Kidney (tissue), 14 donors: ENCODE measurements around the gene SUPT16H. TPM values are rescaled to one million over a fixed set of nuclear protein-coding genes. Genes with fewer than 3 reads are reported as not detected.

Source experiments
- DNase-seq, 5 donors: peaks; one replicate each; pipeline ENCODE4 v3.0.0-alpha.2; 2013 to 2020
- FAIRE-seq: peaks from 2 replicates; lab custom pipeline; 2012; peaks lifted over from hg19 to GRCh38; lab: Jason Lieb, UNC
- H3K27ac ChIP-seq, 2 donors: one replicate each; pipeline ENCODE4 v1.7.0; 2013; ENCODE audit warnings: low read depth in 2 of 2, low read length in 2 of 2, inconsistent platforms in 1 of 2
- H3K27me3 ChIP-seq: one replicate; pipeline ENCODE4 v1.7.1; 2013; ENCODE audit warnings: low read length, inconsistent platforms; ENCODE audit not compliant: control insufficient read depth, insufficient read depth
- H3K36me3 ChIP-seq, 3 donors: one replicate each; pipeline versions ENCODE4 v1.7.0 to v1.7.1; 2013; ENCODE audit warnings: low read length in 3 of 3, control low read depth in 1 of 3, inconsistent platforms in 1 of 3; ENCODE audit not compliant: insufficient read depth in 3 of 3, control insufficient read depth in 2 of 3
- H3K4me1 ChIP-seq, 3 donors: one replicate each; pipeline versions ENCODE4 v1.7.0 to v1.7.1; 2013; ENCODE audit warnings: low read length in 3 of 3, inconsistent platforms in 1 of 3, low read depth in 1 of 3; ENCODE audit not compliant: control insufficient read depth in 2 of 3, insufficient read depth in 2 of 3
- H3K4me3 ChIP-seq, 3 donors: one replicate each; pipeline versions ENCODE4 v1.7.0 to v1.8.1; 2013; ENCODE audit warnings: low read length in 3 of 3, control low read depth in 1 of 3, inconsistent platforms in 1 of 3
- H3K9ac ChIP-seq, 3 donors: one replicate each; pipeline versions ENCODE4 v1.7.0 to v1.7.1; 2013; ENCODE audit warnings: low read length in 3 of 3, control low read depth in 1 of 3, inconsistent platforms in 1 of 3
- H3K9me3 ChIP-seq, 3 donors: one replicate each; pipeline versions ENCODE4 v1.7.0 to v1.7.1; 2013; ENCODE audit warnings: low read length in 3 of 3, control low read depth in 1 of 3, inconsistent platforms in 1 of 3; ENCODE audit not compliant: control insufficient read depth in 2 of 3, insufficient read depth in 1 of 3
- CTCF ChIP-seq: IDR thresholded peaks from 3 replicates; pipeline ENCODE4 v1.5.1; 2012; ENCODE audit warnings: mild to moderate bottlenecking, moderate library complexity, borderline replicate concordance; ENCODE audit not compliant: insufficient read depth; ENCODE audit errors: extremely low read depth
- intact Hi-C: fragments of 100-400 bp; cut with DNase I; formaldehyde crosslinking; loops from one replicate; pipeline ENCODE4 v1.11.1; 2022
- polyA plus RNA-seq: library from polyadenylated mRNA; stranded (reverse); fragments of 350-450 nt; fragmentation: Illumina TruSeq; extraction: RNeasy Lipid Tissue Mini Kit (QIAGEN cat#74804); gene quantifications from one replicate; pipeline ENCODE4 v1.2.3, GENCODE V29; 2014; ENCODE audit warnings: low read depth, low replicate concordance; ENCODE audit not compliant: insufficient read depth
- total RNA-seq: library from RNA; stranded (reverse); fragmentation: NEBNext Ultra II Directional; extraction: Animal tissue kit (Norgen Biotek cat#: 25700); gene quantifications from one replicate; pipeline ENCODE4 v1.2.1, GENCODE V29; 2021
- donor health status: control.
- donor health status: control.
- donor health status: control.
- donor health status: control.
- donor health status: control.
- donor health status: DM: yes; HTN: yes; CAD: no.
- donor health status: Normal renal cell carcinoma (clear cell type).

The SUPT16H gene
- total and polyA plus RNA-seq, 2 donors from 2014 or later = 38.1 to 58.8 TPM

- Histone ChIP-seq H3K27ac (no peak overlapping the region), H3K4me1 (no peaks in the 10 kb centered on the region), H3K27me3 (no peaks in the 10 kb centered on the region), H3K4me3 (no peak overlapping the region), H3K9ac (no peak overlapping the region), H3K36me3 (peaks cover 29 to 72% (median 43%) of the 10 kb centered on the region in 3 donors), H3K9me3 (no peaks in the 10 kb centered on the region)
- TF ChIP-seq CTCF = no peak
- FAIRE-seq = no peak
- intact Hi-C loops = no loop called here
- no peak for DNase-seq
Measured at GRCh38 chr14:21426692-21427091, 42.9 kb upstream of the SUPT16H start.

- H3K27me3 ChIP-seq = no peaks in the 10 kb centered on the region
- FAIRE-seq = no peak
- no peak overlapping the region for H3K27ac ChIP-seq
- H3K9ac ChIP-seq = no peak overlapping the region
- H3K36me3 ChIP-seq = peaks cover 8 to 25% (median 24%) of the 10 kb centered on the region in 3 donors
- no peak overlapping the region for H3K4me3 ChIP-seq
- no peaks in the 10 kb centered on the region for H3K4me1 ChIP-seq
- H3K9me3 ChIP-seq = no peaks in the 10 kb centered on the region
- no peak for TF ChIP-seq CTCF
- intact Hi-C loops = no loop called here
- no peak for DNase-seq
Measured at GRCh38 chr14:21419528-21419927, 35.7 kb upstream of the SUPT16H start.

GRCh38 chr14:21415329-21415728 is 31.5 kb upstream of the SUPT16H start:
- no peak for TF ChIP-seq CTCF
- intact Hi-C loops = no loop called here
- Histone ChIP-seq H3K27me3 (no peaks in the 10 kb centered on the region), H3K9ac (no peak overlapping the region), H3K27ac (no peak overlapping the region), H3K4me3 (no peak overlapping the region), H3K9me3 (no peaks in the 10 kb centered on the region), H3K36me3 (peaks cover 14 to 40% (median 31%) of the 10 kb centered on the region in 3 donors), H3K4me1 (no peaks in the 10 kb centered on the region)
- no peak for DNase-seq
- FAIRE-seq = no peak

GRCh38 chr14:21414137-21414631 is 30.4 kb upstream of the SUPT16H start:
- Histone ChIP-seq H3K4me3 (no peak overlapping the region), H3K27ac (no peak overlapping the region), H3K9ac (no peak overlapping the region), H3K36me3 (peaks cover 16 to 41% (median 29%) of the 10 kb centered on the region in 3 donors), H3K27me3 (no peaks in the 10 kb centered on the region), H3K9me3 (no peaks in the 10 kb centered on the region), H3K4me1 (no peaks in the 10 kb centered on the region)
- no peak for FAIRE-seq
- intact Hi-C loops = no loop called here
- TF ChIP-seq CTCF = no peak
- DNase-seq = no peak
